HG03064 (cell line): ENCODE results near the gene OTOGL.
"Not testable (repeated sequence)": the region's sequence is repeated elsewhere in the genome, so short reads cannot be mapped to it uniquely, and the experiment has no call there.

Experiments used
- ATAC-seq: cut with Tn5 transposase; IDR thresholded peaks from one replicate; pipeline ENCODE4 v1.9.1; 2021; ENCODE audit warnings: low read depth; ENCODE audit not compliant: unreplicated experiment

Gene OTOGL, protein sequence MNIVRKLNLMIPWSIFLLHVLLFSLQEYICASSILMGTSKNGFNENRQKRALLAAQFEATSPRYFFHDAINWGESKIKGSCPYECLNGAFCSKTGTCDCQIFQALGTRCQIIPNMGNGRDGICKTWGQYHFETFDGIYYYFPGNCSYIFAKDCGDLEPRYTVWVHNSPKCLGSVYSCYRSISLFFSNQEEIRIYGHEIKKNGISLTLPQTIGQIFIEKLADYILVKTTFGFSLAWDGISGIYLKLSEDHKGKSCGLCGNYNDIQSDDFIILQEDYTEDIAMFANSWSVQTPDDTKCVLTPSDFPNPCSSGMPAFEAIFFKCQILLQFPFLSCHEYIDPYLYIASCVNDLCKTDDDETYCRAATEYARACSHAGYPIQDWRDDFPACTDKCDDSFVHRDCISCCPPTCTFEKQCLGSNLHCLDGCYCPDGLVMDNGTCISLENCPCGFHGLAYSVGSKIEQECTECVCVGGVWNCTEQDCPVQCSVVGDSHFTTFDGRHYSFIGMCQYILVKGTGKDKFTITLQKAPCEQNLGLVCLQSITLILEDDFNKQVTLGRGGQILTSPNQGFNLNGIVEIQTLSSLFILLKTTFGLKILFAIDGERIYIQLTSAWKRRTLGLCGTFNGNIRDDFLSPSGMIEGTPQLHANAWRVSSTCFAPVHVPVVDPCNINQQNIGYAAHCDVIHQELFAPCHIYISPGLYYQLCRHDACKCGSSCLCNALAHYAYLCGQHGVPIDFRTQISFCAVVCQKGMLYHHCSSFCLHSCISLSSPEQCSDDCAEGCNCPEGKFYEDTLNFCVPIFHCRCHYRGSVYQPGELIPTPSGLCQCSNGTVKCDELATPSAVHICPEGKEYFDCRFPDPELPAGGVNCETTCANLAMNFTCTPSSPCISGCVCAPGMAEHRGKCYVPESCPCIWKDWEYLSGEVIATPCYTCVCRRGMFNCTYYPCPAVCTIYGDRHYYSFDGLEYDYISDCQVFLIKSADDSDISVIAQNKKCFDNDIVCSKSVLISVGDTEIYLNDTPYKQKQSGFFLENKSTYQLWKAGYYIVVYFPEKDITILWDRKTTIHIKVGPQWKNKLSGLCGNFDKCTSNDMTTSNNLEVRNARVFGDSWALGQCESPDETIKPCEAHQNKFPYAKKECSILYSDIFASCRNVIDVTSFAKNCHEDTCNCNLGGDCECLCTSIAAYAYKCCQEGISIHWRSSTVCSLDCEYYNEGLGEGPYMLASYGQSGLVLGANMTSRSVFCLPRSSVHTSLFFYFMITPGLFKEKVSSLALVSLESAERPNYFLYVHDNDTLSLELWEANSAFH (N-terminal part only)

DNA sequence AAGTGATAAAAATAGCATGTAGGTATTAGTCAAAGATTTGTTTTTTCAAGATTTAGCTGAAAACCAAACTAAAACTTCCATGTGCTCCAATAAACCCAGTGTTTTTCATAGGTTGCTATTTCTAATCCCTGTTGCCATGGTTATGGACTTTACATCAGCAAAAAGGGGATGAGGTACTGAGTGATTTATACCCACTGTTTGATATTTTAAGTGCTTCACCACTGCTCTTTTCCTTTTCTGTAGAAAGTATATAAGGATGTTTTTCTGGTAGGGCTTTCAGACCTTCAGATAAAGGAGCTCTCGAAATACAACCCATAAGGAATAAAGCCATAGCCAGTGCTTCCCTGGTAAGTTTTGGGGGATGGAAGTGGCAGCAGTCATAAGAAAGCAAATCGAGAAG lies at the start of gene OTOGL:
Gene OTOGL (plus strand): TSS at position 279 of the 400 bp plus-strand sequence. CDS start 109,895 bp downstream, outside the sequence.
- no peak for ATAC-seq

DNA sequence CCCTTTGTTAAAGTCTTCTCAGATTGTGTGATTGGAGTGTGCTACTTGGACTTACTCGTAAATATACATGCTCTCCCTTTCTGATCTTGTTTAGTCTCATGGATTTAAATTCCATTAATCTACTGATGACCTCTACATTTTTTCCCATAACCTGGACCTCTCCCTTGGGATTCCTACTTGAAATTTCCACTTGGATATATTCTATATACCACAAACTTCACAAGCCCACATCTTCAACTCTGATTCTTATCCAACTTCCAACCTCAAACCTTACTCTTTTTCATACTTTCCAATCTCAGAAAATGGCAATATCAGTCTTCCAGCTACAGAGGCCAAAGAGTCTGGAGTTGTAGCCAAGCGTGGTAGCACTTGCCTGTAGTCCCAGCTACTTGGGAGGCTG lies 49.1 kb upstream of the OTOGL start:
- ATAC-seq, result no peak

DNA sequence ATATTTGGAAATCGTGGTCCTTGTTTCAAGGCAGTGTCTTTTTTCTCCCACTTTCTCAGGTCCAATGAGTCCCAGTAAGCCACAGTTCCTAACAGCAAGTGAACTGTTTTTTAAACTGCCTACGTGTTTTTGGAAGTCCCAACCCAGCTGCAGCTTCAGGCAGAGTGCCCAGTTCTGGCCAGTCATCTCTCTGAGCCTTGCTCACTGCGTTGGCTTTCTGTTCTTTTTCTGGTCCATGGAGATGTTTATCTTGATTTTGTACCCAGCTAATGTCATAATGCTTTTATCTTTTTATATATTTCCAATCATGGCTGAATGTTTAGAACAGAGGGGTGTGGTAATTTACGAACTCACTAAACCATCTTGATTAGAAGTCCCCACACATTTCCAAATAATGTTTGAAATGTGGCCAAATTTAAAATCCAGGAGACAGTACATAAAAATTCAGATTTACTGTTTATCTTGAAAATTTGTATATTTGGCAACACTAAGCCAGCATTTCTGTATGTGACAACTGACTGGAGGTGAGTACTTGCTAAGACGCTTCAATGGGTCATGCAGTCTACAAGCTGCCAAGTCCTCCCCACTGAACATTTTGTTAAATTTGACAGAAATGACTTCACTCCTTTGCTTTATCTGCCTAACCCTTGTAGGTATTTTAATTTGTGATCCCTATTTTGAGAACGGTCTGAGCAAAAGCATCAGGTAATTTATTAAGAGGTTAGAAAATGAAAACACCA lies 46.1 kb upstream of the OTOGL start:
- no peak for ATAC-seq

DNA sequence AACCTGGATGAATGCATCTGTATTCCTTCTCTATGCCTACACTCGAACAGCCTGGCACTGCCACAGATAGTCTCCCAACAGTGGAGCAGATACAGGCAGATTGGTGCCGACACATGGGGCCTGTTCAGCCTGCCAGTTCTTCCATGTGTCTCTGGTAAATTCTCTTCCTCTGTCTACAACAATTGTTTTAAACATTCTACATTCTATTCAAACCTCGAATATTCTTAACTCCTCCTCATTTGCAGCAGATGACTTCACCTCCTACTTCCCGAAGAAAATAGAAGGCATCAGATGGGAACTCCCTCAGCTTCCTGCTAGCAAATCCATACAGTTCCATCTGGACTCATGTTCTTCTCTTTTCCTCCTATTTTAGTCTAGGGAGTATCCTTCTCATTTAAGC lies 43.1 kb upstream of the OTOGL start:
- no peak for ATAC-seq

DNA sequence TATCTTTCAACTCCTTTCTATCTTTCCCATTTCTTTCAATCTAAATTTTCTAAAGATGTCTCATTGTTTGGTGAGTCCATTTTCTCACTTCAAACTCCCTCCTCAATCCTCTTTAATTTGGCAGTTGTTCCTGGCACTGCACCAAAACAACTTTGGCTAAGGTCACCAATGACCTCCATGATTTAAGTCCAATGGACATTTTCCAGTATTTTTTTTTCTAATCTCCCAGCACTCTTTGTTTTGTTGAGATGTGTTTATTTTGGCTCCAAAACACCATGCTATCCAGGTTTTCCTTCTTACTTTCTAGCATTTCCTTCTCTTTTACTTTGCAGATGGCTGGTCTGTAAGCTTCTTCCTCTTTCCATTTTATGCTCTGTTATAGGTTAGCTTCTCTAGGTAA lies 42.5 kb upstream of the OTOGL start:
- no peak for ATAC-seq

DNA sequence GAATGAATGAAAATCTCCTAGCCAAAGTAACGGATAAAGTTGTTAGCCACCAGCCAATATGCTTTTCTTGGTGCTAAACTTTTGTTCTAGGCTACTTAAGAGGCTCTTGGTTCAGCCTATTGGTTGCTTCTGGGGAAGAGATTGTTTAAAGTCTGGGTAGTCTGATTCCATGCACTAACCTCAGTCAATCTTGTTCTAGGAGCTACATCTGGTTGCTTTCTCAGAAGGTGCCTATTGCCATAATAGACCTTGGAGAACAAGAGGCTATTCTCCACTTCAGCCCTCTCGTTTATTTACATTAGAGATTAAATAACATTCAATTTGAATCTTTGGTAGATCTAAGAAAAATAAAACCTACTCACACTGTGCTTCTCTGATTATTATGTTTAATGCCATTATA lies 40.8 kb upstream of the OTOGL start:
- ATAC-seq, result no peak

DNA sequence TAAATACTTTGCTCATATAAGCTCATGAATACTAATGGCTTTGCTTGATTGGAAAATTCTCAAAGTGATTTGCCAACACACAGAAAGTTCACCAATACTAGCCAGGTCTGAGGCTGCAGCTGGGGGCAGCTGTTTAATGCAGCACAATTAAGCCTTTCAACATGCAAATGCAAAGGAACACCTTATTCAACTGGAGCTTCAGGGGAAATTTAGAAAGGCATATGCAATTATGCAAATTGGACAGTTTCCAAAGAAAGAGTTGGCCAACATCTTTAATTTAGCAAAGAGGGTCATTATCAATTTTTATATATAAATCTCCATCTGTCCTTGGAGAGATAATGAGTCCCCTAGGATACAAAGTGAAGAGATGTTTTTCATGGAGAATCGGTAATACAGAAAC lies 40.2 kb upstream of the OTOGL start:
- ATAC-seq, result no peak

DNA sequence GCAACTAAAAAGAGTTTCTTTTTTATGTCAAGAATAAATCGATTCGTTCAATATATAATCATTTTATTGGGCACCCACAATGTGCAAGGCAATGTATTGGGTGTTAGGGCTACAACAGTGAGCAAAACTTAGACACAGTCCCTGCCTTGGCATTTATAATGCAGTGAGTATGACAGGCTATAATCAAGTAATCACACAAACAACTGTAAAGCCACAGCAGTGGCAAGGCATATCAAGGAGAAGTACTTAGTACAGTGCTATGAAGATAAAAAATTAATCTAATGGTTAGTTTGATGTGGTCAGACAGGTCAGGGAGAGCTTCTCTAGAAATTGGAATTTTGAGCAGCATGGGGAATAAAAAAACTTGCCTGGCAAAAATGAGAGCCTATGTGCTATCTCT lies 39.5 kb upstream of the OTOGL start:
- no peak for ATAC-seq

DNA sequence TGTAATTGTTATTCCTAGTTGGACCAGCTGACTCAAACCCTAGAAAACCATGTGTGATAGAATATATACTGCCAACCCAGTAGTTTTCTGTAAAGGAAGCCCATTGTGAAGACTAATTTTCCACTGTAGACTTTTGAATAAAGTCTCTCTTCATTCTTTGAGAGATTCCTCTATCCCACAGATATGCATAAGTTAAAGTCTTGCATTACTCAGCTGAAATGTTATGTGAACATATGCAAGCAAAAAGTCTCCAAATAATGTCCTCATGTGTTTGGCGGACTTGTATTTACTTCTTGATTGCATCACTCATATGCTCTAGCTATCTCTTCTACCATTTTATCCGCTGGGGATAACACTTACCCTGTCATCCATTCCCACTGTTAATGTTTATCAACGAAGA lies 35.1 kb upstream of the OTOGL start:
- no peak for ATAC-seq

DNA sequence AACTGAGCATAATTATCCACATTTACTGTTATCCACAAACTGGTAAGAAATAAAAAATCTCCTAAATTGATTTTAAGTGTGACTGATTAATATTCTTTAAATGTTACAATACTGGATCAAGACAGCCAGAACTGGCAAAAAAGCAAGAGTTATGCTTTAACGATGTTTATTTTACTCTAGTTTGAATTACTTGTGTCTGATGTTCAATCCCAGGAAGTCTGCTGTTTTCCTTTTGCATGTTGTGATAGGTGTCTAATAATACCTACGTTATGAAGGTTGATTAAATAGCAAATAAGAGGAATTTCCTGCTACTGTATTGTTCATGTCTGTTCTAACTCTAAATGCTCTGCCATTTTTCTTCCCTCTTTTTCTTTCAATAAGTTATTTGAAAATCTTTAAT lies 34.4 kb upstream of the OTOGL start:
- ATAC-seq, result no peak

DNA sequence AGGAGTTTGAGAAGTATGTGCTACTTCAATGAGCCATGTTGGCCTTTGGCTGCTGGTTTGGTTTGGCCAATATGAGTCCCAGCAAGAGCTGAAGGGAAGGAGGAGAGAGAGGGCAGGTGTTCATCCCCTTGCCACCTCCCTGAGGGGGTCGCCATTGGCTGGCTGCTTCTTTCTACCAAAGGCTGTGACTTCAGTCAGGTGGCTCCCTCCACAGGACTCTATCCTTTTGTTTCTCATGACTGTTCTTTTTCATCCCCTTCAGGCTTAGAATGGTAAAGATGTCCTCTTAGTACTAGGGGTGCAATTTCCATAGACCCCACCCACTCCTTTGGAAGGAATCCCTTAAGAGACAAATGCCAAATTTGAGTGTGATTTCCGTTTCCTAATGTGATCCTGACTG lies 31.2 kb upstream of the OTOGL start:
- no peak for ATAC-seq

DNA sequence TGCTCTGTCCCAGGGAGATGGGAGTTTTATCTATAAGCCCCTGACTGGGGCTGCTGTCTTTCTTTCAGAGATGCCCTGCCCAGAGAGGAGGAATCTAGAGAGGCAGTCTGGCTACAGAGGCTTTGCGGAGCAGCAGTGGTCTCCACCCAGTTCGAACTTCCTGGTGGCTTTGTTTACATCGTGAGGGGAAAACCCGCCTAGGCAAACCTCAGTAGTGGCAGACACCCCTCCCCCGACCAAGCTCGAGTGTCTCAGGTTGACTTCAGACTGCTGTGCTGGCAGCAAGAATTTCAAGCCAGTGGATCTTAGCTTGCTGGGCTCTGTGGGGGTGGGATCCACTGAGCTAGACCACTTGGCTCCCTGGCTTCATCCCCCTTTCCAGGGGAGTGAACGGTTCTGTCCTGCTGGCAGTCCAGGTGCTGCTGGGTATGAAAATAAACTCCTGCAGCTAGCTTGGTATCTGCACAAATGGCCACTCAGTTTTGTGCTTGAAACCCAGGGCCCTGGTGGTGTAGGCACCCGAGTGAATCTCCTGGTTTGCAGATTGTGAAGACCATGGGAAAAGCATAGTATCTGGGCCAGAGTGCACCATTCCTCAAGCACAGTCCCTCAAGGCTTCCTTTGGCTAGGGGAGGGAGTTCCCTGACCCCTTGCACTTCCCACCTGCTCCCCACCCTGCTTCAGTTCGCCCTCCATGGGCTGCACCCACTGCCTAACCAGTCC lies 15.3 kb upstream of the OTOGL start:
- ATAC-seq, result not testable (repeated sequence)

DNA sequence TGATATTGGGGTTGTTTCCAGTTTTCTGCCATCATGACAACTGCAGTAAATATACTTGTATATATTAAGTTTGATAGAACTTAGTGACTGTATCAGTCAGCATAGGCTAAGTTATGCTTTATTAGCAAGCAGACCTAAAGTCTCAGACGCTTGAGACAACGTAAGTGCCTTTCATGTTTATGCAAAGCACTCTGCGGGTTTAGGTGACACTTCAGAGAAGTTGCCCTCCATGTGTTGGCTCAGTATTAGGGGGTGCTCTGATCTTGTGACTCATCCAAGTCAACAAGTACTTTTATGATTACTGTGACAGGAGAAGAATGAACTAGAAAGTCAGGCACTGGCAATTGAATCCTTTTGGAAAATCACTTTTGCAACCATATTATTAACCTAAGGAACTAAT lies 13.3 kb upstream of the OTOGL start:
- ATAC-seq, result no peak

DNA sequence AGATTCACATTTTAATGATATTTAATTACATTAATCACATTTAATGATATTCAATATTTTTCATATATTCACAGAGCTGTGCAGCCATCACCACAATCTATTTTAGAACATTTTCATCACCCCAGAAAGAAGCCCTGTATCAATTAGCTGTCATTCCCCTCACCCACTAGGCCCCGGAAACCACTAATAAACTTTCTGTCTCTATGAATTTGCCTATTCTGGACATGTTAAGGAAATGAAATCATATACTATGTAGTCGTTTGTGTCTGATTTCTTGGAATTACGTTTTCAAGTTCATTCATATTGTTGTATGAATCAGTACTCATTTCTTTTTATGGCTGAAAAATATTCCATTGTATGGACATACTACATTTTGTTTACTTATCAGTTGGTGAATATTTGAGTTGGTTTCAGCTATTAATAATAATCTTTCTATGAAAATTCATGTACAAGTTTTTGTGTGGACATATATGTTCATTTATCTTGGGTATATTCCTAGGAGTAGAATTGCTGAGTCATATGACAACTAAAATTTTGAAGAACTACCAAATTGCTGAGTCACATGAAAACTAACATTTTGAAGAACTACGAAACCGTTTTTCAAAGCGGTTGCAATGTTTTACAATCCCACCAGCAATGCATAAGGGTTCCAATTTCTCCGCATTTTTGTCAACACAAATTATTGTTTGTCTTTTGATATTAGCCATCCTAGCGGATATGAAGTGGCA lies 11.7 kb upstream of the OTOGL start:
- no peak for ATAC-seq

DNA sequence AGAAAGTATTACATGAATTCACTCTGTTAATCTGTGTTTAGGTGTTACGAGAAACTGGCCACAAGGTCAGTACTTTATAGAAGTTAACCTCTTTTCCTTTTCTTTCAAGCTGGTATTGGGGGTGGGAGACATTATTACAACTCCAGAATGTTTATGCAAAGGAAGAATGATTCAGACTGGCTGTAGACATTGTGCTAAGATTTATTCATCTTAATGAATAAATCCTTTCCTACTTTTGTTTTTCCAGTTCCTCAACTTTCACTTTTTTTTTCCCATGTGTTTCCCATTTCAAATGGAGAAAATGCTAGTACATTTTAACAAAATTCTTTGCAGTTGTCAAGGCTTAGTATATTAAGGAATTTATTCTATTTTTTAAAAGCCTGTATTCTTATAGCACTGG lies 1.3 kb downstream of the OTOGL start:
- ATAC-seq, result no peak

DNA sequence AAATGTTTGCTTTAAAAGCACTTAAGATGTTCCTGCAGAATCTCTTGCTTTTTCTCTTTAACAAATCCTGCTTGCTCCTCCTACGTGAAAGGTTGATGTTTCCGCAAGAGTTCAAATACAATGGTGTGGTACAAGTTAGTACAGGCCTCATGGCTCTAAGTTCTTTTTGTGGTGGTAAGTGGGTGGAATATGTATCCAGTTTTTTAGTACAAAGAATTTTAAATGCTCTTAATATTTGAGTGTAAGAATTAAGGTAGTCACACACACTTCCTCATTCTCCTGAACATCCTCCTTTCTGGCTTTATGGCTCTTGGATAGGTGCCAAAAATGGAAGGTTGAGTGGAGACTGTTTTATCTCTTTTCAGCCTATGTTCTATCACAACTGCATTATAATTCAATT lies 1.8 kb downstream of the OTOGL start:
- no peak for ATAC-seq

DNA sequence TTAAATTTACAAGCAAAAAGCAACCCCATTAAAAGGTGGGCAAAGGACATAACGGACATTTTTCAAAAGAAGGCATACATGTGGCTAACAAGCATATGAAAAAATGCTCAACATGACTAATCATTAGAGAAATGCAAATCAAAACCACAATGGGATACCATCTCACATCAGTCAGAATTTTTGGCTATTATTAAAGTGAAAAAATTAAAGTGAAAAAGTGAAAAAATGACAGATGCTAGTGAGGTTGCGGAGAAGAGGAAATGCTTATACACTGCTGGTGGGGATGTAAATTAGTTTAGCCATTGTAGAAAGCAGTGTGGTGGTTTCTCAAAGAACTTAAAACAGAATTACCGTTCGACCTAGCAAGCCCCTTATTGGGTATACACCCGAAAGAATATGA lies 7.9 kb downstream of the OTOGL start:
- ATAC-seq, result no peak

DNA sequence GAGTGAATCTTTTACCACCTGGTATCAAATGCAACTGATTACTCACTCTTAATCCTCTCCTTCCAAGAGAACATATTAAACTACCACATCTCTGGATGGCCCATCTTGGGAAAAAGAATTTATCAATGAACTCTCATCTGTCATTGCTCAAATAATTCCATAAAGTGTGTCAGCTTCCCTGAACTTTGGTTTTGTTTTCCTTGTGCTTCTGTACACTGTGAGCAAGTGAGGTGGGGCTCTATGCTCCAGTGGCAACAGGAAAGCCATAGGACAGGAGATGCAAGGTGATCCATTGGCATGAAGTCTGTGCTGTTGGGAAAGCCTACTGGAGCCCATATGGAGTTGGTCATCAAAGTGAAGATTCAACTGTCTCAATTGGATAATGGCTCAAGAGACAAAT lies 17.4 kb downstream of the OTOGL start:
- ATAC-seq, result no peak
